HG02938 (cell line): ENCODE results near the gene MACROD2.
"Not testable (repeated sequence)": the region's sequence is repeated elsewhere in the genome, so short reads cannot be mapped to it uniquely, and the experiment has no call there.

Experiments used
- ATAC-seq: cut with Tn5 transposase; IDR thresholded peaks from one replicate; pipeline ENCODE4 v1.9.1; 2021; ENCODE audit warnings: mild to moderate bottlenecking, moderate library complexity; ENCODE audit not compliant: unreplicated experiment

MACROD2 gene

DNA sequence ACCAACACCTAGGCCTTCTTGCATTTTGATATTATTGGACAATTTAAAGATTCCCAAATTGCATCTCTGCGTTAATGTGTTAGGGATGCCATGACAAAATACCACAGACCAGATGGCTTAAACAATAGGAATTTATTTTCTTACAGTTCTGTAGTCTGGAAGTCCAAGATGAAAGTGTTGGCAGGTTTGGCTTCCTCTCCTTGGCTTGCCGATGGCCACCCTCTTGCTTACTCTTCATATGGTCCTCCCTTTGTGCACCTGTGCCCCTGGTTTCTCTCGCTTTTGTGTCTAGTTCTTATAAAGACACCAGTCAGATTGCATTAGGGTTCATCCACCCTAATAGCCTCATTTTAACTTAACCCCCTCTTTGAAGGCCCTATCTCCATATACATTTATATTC lies 1184.5 kb downstream of the MACROD2 start:
- ATAC-seq = no peak

DNA sequence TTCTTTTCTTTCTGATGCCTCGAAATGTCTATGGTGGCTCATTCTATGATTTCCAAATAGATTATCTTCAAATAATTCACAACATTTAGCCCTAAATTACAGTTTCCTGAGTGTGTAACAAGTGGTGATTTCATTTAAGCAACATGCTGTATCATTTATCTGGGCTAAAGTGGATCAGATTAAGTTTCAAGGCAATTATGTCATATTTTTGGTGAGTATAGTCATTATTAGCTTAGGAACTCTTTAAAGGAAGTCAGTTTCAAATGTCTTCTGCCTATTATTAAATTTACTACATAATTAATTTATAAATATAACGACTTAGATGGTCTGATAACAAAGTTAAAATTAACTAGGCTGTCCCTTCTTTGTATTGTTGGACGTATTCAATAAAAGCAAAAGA lies 1190.0 kb downstream of the MACROD2 start:
- no peak for ATAC-seq

DNA sequence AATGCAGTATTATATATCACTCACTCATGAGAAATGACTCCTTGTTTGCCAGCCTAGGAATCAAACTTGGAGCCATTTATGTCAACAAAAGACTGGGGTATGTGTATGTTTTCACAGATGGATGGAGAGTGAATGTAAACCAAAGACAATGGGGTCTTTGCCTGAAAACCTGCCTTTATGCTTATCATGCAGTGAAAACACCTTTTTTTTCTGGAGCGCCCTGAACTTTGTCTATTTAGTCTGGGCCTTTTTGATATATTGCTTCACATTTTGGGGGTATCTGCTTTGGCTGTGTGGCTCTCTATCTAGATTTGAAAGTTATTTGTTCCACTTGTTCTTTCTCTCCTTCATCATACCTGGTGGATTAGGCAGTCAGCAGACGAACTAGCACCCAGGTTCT lies 1190.6 kb downstream of the MACROD2 start:
- ATAC-seq = no peak

DNA sequence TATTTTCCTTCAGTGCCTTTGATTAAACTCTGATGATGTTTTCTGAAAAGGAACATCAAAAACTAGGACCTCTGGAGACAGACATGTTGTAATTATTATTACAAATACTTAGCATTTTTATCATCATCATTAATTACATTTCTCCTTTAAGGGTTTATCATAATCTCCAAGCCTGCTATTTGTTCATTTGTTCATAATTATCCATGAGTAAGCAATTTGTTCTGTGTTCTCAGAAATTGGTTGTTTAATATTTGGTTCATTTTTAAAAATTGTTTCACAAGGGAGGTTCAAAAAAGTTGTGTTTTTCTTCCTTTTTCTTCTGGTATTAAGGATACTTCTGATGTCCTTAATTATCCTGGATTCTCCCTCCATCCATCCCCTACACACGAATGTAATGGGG lies 1192.3 kb downstream of the MACROD2 start:
- no peak for ATAC-seq

DNA sequence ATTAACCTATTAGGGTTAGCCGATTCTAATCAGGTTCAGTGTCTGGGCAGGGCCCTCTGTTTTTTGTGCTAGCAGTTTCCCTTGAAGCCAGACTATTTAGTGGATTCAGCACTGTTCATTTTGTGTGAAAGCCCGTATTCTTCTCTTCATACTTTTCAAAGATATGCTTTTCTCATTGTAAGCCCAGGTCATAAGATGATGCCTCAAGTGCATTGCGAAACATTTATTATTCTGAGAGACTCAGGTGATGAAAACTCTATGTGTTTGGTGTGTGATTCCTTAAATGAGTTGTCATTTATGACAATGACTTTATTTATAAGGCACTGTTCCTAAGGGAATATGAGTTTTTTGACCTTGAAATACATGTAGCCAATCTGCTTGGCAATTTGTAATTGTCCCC lies 1193.1 kb downstream of the MACROD2 start:
- no peak for ATAC-seq

DNA sequence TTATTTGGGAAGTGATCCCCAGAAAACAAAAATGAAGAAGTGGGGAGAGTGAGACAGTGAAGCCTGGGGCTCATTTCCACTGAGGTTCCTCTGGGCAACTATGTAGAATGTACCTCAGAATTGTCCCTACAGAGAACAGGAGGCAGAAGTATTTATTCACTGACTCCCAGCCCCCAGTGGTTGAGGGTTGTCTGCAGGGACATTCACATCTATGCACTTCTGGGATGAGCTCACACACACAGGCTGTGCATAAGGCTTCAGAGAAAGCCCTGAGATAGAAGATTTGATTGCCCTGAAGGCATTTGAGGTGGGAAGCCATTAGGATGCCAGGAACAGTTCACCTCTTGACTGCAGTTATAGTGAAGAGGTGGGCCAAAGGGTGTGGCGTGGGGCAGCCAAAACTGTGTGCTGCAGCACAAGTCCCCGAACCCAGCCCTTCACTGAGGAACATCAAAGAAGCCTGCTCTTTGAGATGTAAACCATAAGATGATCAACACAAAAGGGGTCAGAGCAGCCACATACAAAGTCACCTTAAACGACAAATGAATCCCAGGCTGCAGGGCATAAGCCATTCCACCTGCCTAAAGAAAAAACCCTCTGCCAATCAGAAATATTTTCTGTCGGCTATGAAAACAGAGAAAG lies 1195.9 kb downstream of the MACROD2 start:
- ATAC-seq = no peak

DNA sequence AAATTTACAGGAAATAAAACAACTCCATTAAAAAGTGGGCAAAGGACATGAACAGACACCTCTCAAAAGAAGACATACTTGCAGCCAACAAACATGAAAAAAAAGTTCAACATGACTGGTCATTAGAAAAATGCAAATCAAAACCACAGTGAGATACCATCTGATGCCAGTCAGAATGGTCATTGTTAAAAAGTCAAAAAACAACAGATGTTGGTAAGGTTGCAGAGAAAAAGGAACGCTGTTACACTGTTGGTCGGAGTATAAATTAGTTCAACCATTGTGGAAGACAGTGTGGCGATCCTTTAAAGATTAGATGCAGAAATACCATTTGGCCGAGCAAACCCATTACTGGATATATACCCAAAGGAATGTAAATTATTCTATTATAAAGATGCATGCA lies 1200.1 kb downstream of the MACROD2 start:
- ATAC-seq = no peak

DNA sequence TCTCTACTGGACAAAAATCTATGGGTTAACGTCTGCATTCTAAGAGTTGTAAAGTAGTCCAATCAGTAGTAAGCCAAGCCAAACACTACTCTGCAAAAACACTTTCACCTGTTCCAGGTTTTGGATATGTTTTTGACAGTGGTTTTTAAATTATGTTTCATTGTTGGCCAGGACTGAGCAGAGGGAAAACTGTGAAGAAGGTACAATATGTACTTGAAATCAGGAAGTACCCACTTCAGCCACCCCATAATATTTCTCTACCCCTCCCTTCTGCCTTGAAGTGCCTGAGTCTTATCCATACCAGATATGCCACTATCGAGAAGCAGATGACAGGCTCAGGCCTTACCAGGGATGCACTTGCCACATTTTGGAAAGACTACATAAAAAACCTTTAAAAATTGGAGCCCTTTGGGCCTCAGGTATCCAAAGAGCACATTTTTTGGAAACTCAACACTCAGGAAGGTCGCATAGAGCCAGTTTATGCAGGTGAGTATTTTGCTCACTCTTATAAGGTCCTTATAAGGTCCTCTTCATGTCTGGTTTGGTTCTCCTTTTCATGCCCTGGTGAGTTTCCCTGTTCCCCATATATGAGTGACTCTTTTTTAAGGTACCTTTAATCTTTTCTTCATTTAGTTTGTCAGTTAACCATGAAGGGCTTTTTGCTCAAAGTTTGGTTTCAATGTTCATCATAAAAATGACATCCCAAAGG lies 1201.4 kb downstream of the MACROD2 start:
- ATAC-seq = no peak

DNA sequence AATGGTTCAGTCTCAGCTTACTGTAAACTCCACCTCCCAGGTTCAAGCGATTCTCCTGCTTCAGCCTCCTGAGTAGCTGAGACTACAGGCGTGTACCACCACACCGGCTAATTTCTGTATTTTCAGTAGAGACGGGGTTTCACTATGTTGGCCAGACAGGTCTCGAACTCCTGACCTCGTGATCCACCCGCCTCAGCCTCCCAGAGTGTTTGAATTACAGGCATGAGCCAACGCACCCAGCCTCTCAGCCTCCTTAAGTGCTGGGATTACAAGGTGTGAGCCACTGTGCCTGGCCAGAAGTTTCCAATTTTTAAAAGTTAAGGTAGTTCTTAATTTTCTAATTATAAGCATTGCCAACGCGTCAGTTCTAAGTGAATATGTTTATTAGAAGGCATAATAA lies 1202.7 kb downstream of the MACROD2 start:
- not testable (repeated sequence) for ATAC-seq

DNA sequence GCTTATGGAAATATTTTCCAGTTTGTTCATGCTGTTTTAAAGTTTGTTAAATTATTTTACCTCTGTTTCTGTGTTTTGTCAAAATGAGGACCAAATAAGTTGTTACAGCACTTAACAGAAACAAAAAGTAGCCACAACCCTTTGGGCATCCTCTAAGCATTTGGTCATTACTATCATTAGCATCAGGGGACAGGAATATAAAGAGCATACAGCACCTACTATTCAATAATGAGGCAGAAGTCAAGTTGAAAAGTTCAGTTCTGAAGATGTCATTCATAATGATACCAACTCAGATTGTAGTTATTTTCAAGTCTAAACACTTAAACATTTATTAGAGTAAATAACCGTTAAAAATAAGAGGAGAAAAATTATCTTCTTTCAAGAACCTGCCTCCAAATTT lies 1204.4 kb downstream of the MACROD2 start:
- ATAC-seq = peak; percentile 52

DNA sequence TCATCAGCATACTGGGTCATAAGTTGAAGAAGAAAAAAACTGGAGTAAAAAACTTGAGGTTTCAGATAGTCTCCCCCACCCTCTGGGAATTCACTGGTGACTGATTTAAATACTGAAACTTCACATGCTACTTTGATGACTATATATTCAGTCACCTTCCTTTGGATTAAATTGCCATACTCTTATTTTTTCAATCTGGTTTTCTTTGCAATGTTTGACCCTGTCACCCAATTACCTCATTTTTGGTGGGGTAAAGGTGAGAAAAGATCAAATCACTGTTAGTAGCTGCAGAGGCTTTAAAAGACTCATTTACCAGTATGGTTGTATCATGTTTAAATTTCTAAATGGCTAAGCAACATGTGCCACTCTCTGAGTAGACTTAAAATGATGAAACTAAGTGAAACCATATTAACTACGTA lies 1204.8 kb downstream of the MACROD2 start:
- ATAC-seq = peak; percentile 84

DNA sequence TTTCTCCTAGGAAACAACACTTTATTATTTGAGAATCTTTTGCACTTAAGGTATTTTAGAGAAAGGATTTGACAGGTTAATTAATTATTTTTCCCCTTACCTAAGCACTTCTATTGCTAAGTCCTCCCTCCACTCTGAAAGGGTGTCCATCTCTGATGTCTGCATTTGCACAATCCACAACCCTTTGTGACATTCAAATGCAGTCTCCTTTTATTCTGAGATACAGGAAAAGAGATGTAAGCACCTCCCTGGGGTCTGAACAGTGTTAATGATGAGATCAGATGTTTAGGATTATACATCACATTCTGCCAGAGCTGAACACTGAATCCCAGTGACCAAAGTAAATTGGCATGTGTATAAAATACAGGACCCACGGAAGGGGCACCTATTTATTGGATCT lies 1206.3 kb downstream of the MACROD2 start:
- ATAC-seq = no peak

DNA sequence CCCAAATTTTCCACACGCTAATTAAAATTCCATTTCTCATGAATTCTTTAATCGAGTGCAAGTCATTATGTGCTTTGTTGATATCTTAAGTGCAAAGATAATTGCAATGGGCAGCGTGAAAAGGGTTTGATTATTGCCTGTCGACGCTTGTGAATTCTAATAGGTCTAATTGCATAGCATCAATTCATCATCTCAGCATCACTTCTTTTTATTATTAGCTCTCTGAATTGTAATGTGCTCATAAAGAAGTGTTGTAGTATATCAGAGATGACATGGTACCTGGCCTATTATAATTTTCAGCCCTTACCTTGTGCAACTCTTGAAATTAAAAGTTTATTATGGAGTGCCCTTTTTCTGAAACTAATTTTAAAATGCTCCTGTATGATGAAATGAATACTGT lies 1208.9 kb downstream of the MACROD2 start:
- ATAC-seq = no peak

DNA sequence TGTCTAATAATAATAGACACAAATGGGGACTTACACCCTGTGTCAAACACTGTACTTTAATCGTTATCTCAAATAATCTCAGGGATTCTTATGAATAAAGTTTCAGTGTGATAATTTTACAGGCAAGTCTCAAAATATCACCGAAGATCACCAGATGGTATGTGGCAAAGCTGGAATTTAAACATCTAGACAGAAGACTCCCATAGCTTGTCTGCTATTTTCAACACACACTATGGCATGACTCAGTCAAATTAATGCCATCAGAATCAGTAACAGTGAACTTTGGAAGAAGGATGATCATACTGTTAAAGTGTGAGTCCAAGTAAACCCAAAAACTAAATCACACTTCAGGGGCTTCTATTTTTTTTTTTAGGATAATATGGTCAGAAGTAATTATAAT lies 1209.7 kb downstream of the MACROD2 start:
- no peak for ATAC-seq

DNA sequence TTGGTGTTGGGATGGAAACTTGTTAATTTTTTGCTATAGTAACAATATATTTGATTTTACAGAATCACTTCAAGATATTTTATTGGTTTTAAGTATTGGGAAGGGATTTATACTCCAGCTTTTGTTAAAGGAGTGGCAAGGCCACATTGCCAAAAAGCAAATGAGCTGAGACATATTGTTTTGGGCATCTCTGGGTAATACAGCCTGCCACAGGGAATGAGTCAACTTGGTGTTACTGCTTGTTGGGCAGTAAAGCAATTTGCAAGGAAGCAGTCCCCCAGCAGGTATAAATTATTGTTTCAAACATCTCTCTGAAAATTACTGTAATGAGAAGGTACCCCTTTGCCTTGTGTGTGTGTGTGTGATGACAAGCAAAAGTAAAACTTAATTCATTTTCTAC lies 1210.4 kb downstream of the MACROD2 start:
- ATAC-seq = no peak

DNA sequence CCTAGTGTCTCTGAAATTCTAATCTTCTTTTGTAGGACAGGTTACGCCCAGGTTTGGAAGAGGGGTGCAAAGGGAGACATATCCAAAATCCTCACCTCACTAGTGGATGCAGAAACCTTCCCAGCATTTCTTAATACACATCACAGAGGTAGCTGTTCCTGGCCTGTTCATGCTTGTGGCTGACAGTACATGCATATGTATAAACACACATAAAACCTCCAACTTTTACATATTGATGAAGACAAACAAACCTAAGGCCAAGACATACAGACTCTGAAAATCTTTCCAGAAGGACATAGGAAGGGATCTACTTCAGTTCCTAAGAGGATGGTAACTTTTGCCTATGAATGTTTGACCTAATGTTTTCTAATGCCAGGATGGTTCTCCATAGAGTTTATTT lies 1214.2 kb downstream of the MACROD2 start:
- ATAC-seq = no peak

DNA sequence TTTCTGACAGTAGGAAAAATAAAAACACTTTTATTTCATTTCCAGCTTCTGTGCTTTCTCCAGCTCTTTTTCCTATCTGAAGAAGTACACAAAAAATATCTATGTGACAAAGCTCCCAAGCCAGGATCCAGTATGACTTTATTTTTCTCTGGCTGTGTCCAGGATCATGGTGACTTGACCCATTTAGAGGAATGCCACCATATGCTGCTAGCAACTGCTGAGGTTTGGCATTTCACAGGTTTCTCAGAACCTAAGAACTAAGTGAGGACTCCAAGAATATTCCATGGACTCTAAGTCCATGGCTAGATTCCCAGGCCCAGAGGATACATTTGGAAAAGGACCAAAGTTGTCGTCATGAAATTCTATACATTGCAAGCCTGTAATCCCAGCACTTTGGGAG lies 1218.7 kb downstream of the MACROD2 start:
- ATAC-seq = no peak

DNA sequence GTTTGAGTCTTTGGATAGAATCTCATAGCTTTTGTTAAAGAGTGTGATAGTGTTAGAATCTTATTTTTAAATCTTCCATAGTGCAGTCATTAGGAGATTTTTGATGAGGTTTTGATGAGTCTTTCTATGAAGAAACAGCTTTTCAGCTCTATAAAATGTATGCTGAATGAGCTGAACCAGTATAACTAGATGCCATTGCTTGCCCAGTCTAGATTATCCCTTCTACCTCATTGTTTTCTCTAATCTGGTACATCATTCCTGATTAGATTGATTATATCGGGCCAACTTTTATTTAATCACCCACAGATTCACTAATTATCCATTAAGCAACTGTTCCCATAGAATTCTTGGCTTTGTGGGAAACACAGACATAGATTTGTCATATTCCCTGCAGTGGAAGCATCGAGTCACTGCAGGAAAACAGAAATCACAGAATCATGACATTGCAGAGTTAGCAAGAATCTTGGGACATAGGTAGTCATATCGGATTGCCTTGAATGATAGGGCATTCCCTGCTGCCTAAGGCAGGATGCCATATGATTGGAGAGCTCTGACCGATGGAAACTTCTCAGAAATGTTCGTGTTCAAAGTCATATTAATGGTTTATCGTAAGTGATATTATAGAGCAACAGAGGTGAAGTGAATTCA lies 1224.8 kb downstream of the MACROD2 start:
- no peak for ATAC-seq

DNA sequence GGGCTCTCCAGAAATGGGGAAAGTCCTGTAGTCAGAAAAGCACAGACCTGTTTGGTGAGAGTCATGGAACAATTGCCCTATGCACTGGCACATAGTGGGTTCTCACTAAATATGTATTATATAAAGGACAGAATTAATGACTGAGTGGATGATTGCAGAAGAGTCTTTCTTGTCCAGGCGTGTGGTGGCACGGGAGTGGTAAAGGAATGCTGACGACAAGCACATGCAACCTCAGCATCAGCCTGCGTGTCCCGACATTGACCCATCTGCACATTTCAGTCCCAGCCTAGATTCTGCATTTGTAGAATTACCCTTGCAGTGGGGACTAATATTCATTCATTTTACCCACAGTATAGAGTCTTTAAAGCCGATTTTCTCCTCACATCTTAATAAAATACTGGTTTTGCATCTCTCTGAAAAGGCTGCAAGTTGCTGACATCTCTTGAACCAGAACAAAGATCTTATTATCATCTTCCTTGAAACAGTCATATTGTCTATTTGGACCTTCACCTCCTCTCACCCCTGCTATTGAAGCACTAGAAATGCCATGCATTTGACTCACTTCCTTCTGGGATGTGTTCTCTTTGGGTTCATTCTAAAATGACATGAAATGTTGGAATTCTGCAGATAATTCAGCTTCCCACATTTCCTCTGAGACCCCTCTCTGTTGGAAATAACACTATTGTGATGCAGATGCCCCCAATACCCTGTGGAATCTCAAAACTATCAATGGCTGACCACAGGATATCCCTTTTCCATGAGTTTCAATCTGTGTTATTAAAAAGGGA lies 1225.7 kb downstream of the MACROD2 start:
- no peak for ATAC-seq

DNA sequence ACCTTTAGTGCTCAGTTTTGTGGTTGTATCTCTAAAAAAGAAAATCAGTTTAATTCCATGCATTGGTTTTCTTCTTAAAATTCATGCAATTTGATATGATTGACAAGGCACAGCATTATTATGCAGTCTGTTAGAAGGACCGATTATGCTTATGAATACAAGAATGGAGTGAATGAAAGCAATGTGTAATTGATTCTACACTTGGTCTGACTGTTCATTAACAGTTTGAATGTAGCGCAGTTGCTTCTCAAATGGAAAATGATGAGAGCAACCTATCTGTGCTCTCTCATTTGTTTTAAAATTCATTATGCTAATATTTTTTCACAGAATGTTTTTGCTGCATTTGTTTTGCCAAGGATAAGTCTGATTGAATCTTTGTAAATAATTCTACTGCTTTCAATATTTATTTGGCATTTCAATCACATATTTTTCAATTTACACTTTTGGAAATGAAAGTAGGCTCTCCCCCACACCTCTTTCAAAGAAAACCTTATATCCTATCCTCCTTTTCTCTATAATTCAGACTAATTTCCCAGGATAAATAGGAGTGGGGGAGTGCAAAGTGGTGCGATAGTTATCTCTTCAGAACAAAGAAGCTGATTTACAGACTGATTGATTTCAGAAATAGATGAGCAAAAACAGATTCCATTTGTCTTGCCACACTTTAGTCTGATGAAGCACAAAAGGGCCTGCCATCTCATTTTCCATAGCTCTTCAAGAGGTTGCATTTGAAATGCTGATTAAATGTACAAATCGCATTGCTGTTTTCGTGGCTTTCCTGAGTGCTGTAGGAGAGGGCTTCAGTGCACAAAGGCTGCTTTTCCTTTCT lies 1227.4 kb downstream of the MACROD2 start:
- no peak for ATAC-seq

DNA sequence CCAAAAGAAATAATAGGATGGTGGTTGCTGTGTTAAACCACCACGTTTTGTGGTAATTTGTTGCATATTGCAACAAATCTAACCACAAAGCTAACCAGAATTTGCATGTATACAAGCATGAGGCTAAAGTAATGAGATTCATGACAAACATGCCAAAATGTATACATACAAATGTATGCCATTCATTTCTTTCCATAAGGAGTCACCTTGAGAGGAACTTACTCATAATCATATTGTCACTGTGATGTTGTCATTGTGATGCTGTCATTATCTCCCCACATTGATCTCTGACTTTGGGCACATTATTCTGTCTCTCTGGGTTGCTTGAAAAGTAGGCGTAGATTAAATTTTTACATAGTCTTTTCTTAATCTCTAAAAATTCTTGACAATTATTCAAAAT lies 1228.9 kb downstream of the MACROD2 start:
- no peak for ATAC-seq
